ENCODE data around the gene SMLR1.

DNA sequence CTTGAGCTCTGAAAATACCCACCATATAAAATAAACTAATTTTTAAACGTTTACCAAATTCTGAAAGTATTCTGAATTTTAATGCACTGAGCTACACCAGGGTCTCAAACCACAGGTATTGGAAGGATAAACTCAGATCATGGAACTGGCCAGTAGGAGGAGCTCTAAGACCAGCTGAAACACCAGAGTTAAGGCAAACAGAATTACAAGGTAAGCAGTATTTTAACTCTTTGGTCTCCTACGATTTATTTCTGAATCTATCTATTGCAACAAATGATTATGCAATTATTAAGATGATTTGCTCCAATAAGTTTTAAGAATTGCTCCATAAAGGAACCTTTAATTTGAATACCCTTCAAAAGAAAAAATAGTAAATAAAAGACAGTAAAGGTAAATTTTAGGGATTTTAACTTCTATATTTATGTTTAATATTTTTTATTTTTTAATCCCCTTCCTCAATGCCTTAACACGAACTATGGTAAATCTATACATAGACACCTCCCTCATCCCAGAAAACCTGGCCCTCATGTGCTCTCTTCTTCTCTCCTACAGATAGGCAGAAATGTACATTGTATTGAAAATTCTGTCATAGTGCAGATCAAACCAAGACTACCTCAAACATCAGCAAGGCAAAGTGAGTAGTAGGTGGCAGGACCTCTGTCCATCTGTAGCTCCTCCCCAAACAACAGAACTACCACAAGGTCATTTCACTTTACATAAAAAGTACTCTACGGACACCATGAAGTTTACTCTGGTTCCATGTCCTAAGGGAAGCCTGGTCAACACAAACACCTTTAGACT lies 58.4 kb downstream of the SMLR1 start:
- TF ChIP-seq CTCF (IDR thresholded peaks at IDR 0.05): peak; percentile 80 to 87 (median 85)
- peak in 1 of 4 donors; percentile 26 for TF ChIP-seq POLR2AphosphoS5 (IDR thresholded peaks at IDR 0.05)

Data from sigmoid colon (tissue), 4 donors.